Measurements from ENCODE around the gene ASTN2.

DNA sequence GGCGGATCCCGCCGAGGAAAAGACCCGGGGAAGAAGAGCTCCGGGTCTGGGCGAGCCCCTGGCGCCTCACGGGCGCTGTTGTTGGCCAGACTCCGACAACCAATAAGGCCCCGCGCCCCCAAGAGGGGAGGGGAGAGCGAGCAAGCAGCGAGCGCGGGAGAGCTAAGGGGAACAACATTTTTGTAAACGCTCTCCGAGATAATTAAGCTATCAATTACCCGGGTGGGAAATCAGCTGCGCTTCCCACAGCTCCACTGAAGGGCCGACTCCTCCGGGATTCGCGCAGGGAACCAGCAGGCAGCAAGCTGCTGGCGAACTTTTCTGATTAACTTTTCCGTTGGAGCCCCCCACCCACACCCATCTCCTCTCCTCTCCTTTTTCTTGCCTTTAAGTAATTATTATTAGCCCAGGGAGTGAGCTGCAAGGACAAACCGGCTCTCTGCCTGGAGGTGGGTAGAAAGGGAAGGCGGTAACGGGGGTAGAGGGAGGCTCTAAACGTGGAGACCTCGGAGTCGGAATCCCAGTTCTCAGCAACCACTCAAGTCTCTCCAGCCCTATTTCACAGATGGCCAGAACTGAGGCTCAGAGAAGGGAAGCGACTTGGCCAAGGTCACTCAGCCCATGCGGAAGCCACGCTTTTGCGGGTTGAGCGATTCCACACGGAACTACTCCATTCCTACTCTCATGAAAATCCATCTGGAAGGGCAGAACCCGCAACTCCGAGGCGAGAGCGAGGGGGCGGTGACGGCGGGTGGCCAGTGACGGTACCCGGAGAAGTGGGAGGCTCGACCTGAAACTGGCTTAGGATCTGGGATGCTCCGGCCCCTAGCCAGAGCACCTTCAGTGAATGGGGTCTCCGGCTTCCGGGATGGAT is 1.3 kb downstream of the ASTN2 start:
- TF ChIP-seq, protein P1, sequence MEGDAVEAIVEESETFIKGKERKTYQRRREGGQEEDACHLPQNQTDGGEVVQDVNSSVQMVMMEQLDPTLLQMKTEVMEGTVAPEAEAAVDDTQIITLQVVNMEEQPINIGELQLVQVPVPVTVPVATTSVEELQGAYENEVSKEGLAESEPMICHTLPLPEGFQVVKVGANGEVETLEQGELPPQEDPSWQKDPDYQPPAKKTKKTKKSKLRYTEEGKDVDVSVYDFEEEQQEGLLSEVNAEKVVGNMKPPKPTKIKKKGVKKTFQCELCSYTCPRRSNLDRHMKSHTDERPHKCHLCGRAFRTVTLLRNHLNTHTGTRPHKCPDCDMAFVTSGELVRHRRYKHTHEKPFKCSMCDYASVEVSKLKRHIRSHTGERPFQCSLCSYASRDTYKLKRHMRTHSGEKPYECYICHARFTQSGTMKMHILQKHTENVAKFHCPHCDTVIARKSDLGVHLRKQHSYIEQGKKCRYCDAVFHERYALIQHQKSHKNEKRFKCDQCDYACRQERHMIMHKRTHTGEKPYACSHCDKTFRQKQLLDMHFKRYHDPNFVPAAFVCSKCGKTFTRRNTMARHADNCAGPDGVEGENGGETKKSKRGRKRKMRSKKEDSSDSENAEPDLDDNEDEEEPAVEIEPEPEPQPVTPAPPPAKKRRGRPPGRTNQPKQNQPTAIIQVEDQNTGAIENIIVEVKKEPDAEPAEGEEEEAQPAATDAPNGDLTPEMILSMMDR (IDR thresholded peaks at IDR 0.05), result peak in 1 of 4 experiments; percentile 26
- TF ChIP-seq POLR2A (IDR thresholded peaks at IDR 0.05), result no peak

All from prostate gland (tissue), 2 donors.